HL-60/S4 (cell line): ENCODE results near the gene MRGPRG.
"Not testable (repeated sequence)": the region's sequence is repeated elsewhere in the genome, so short reads cannot be mapped to it uniquely, and the experiment has no call there.

ENCODE experiments used
- in situ Hi-C: fragments of 300-500 bp; cut with MboI; formaldehyde crosslinking; loops from 2 replicates; pipeline ENCODE4 v1.14.3; 2022; ENCODE audit warnings: low sequenced_read_pairs

The MRGPRG gene

GRCh38 chr11:3180869-3181268 is 37.7 kb downstream of the MRGPRG start:
- in situ Hi-C loops: no loop called here

- in situ Hi-C loops: no loop called here
Observed at GRCh38 chr11:3178349-3178748, 40.3 kb downstream of the MRGPRG start.

GRCh38 chr11:3177931-3178330 is 40.7 kb downstream of the MRGPRG start:
- in situ Hi-C loops: no loop called here

GRCh38 chr11:3176487-3176886 is 42.1 kb downstream of the MRGPRG start:
- in situ Hi-C loops: no loop called here

GRCh38 chr11:3175194-3175593 is 43.4 kb downstream of the MRGPRG start:
- in situ Hi-C loops: no loop called here

- in situ Hi-C loops: no loop called here
Observed at GRCh38 chr11:3174387-3174786, 44.2 kb downstream of the MRGPRG start.

- in situ Hi-C loops: no loop called here
Observed at GRCh38 chr11:3173795-3174194, 44.8 kb downstream of the MRGPRG start.

GRCh38 chr11:3171931-3172560 is 46.6 kb downstream of the MRGPRG start:
- in situ Hi-C loops: no loop called here

GRCh38 chr11:3170756-3171650 is 47.6 kb downstream of the MRGPRG start:
- in situ Hi-C loops: no loop called here

- in situ Hi-C loops: no loop called here
Observed at GRCh38 chr11:3170044-3170755, 48.4 kb downstream of the MRGPRG start.

GRCh38 chr11:3169255-3170043 is 49.2 kb downstream of the MRGPRG start:
- in situ Hi-C loops: no loop called here

GRCh38 chr11:3168742-3169254 is 49.8 kb downstream of the MRGPRG start:
- in situ Hi-C loops: not testable (repeated sequence)
